Body of pancreas (tissue), 4 donors: ENCODE results near the gene SLC36A1.

Experiments
- CTCF ChIP-seq, 7 experiments: fragments of 450-650 bp in 4 of 7; fragments of 200-600 bp in 3 of 7; sonication (generic) in 3 of 7; IDR thresholded peaks; one replicate each; pipeline ENCODE4 v1.5.1; 2016 to 2019; ENCODE audit warnings: antibody characterized with exemption in 7 of 7
- POLR2A ChIP-seq, 3 donors: fragments of 450-650 bp; IDR thresholded peaks; one replicate each; pipeline ENCODE4 v1.6.1; 2016; ENCODE audit warnings: antibody characterized with exemption in 3 of 3, mild to moderate bottlenecking in 2 of 3

GRCh38 chr5:151434570-151435237 lies 12.7 kb upstream of the SLC36A1 start:
- no peak for TF ChIP-seq CTCF (IDR thresholded peaks at IDR 0.05)
- TF ChIP-seq POLR2A (IDR thresholded peaks at IDR 0.05), result no peak
